Measurements from ENCODE around the gene ASB13.

- TF ChIP-seq, protein P1, sequence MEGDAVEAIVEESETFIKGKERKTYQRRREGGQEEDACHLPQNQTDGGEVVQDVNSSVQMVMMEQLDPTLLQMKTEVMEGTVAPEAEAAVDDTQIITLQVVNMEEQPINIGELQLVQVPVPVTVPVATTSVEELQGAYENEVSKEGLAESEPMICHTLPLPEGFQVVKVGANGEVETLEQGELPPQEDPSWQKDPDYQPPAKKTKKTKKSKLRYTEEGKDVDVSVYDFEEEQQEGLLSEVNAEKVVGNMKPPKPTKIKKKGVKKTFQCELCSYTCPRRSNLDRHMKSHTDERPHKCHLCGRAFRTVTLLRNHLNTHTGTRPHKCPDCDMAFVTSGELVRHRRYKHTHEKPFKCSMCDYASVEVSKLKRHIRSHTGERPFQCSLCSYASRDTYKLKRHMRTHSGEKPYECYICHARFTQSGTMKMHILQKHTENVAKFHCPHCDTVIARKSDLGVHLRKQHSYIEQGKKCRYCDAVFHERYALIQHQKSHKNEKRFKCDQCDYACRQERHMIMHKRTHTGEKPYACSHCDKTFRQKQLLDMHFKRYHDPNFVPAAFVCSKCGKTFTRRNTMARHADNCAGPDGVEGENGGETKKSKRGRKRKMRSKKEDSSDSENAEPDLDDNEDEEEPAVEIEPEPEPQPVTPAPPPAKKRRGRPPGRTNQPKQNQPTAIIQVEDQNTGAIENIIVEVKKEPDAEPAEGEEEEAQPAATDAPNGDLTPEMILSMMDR (IDR thresholded peaks at IDR 0.05) = no peak
- TF ChIP-seq POLR2A (IDR thresholded peaks at IDR 0.05) = no peak
- no peak for TF ChIP-seq POLR2AphosphoS5 (IDR thresholded peaks at IDR 0.05)
These were observed 2.5 kb downstream of the ASB13 start for GRCh38 chr10:5663692-5664427.

Data from stomach (tissue), 4 donors.